Upper lobe of right lung (tissue), 1 donor: ENCODE data around the gene SCEL. TPM values are rescaled to one million over a fixed set of nuclear protein-coding genes. Genes with fewer than 3 reads are reported as not detected.
"Not testable (repeated sequence)": the region's sequence is repeated elsewhere in the genome, so short reads cannot be mapped to it uniquely, and the experiment has no call there.

Source experiments
- ATAC-seq: fragments of 200-7000 bp; cut with Tn5 transposase; one replicate; pipeline ENCODE4 v1.9.1; 2020; ENCODE audit warnings: mild to moderate bottlenecking, moderate library complexity
- DNase-seq: peaks from one replicate; pipeline ENCODE4 v3.0.0-alpha.2; 2020
- H3K27ac ChIP-seq: fragments of 200-600 bp; one replicate; pipeline ENCODE4 v1.8.0; 2022
- H3K27me3 ChIP-seq: fragments of 200-600 bp; one replicate; pipeline ENCODE4 v1.8.0; 2022; ENCODE audit warnings: mild to moderate bottlenecking
- H3K36me3 ChIP-seq: fragments of 200-600 bp; one replicate; pipeline ENCODE4 v1.8.0; 2022
- H3K4me1 ChIP-seq: fragments of 200-600 bp; one replicate; pipeline ENCODE4 v1.8.0; 2022
- H3K4me3 ChIP-seq: fragments of 200-600 bp; one replicate; pipeline ENCODE4 v1.8.0; 2022; ENCODE audit warnings: mild to moderate bottlenecking
- H3K9me3 ChIP-seq: fragments of 200-600 bp; one replicate; pipeline ENCODE4 v1.8.0; 2022
- intact Hi-C: fragments of 100-400 bp; cut with DNase I; formaldehyde crosslinking; loops from one replicate; pipeline ENCODE4 v1.11.0; 2022
- total RNA-seq: library from RNA; stranded (reverse); fragmentation: NEBNext Ultra II Directional; extraction: Animal tissue kit (Norgen Biotek cat#: 25700); gene quantifications from one replicate; pipeline ENCODE4 v1.2.1, GENCODE V29; 2021
- TF ChIP-seq, protein P1 (sequence below): fragments of 200-600 bp; IDR thresholded peaks from one replicate; pipeline ENCODE4 v1.8.0; 2022; ENCODE audit warnings: antibody characterized with exemption
- donor health status: DM: no; HTN: yes; CAD: no; lungs with severe emphysema.

Gene SCEL
- total RNA-seq, 1 donor from 2014 or later = 109 TPM

DNA sequence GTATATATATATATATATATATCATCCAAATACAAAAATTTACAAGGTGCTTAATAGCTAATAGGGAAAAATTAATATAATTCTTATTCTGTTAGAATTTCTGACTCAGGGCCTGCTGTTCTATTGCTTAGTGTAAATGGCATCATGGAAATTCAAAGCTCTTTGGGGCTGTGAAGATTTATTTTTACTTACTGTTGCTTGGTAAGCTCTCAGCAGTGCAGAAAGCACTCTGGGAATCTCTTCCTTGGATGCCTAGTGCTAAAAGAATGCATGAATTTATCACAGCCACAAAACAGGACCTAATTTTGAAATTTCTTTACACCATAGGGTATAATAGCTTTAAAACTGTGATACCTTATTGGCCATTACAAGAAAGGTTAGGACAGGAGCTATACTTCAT lies 92.7 kb downstream of the SCEL start:
- intact Hi-C loops = no loop called here
- Histone ChIP-seq H3K27ac (no peak overlapping the region), H3K9me3 (no peaks in the 10 kb centered on the region), H3K4me3 (no peak overlapping the region), H3K4me1 (no peaks in the 10 kb centered on the region), H3K36me3 (no peaks in the 10 kb centered on the region), H3K27me3 (no peaks in the 10 kb centered on the region)
- DNase-seq (no peak), ATAC-seq (no peak)
- TF ChIP-seq, protein P1, sequence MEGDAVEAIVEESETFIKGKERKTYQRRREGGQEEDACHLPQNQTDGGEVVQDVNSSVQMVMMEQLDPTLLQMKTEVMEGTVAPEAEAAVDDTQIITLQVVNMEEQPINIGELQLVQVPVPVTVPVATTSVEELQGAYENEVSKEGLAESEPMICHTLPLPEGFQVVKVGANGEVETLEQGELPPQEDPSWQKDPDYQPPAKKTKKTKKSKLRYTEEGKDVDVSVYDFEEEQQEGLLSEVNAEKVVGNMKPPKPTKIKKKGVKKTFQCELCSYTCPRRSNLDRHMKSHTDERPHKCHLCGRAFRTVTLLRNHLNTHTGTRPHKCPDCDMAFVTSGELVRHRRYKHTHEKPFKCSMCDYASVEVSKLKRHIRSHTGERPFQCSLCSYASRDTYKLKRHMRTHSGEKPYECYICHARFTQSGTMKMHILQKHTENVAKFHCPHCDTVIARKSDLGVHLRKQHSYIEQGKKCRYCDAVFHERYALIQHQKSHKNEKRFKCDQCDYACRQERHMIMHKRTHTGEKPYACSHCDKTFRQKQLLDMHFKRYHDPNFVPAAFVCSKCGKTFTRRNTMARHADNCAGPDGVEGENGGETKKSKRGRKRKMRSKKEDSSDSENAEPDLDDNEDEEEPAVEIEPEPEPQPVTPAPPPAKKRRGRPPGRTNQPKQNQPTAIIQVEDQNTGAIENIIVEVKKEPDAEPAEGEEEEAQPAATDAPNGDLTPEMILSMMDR = no peak

DNA sequence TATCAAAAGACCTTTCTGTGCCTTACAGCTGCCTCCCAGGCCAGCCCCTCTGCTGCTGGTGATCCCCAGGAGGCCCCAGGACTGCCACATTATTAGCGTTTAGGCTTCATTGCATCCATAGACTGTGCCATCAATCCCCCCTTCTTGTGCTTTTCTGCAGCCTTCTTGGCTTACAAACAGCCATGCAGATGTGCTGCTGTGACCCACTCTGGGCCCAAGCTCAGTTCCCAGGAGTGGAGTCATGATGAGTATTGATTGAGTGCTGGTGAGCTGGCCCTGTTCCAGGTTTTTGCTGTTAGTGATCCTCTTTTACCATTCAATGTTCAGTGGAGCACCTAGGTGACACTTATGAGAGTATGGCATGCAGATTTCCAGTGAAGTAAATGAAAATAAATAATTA lies 102.1 kb downstream of the SCEL start:
- DNase-seq (no peak), ATAC-seq (no peak)
- intact Hi-C loops = no loop called here
- Histone ChIP-seq H3K36me3 (no peaks in the 10 kb centered on the region), H3K9me3 (no peaks in the 10 kb centered on the region), H3K27me3 (no peaks in the 10 kb centered on the region), H3K27ac (no peak overlapping the region), H3K4me3 (no peak overlapping the region), H3K4me1 (no peaks in the 10 kb centered on the region)
- TF ChIP-seq, protein P1 = no peak

DNA sequence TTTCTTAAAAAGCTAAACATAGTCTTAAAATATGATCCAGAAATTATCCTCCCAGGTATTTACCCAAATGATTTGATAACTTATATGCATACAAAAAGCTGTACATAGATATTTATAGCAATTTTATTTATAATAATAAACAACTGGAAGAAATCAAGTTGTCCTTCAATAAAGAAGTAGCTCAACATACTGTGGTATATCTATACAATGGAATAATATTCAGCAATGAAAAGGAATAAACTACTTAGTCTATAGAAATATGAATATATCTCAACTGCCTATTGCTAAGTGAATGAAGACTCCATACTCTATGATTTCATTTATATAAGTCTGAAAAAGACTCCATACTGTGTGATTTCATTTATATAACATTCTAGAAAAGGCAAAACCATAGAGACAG lies 114.9 kb downstream of the SCEL start:
- Histone ChIP-seq H3K27me3 (no peaks in the 10 kb centered on the region), H3K36me3 (no peaks in the 10 kb centered on the region), H3K4me1 (no peaks in the 10 kb centered on the region), H3K27ac (no peak overlapping the region), H3K9me3 (no peaks in the 10 kb centered on the region), H3K4me3 (no peak overlapping the region)
- DNase-seq = no peak
- intact Hi-C loops = no loop called here
- ATAC-seq = no peak
- TF ChIP-seq, protein P1 = no peak

DNA sequence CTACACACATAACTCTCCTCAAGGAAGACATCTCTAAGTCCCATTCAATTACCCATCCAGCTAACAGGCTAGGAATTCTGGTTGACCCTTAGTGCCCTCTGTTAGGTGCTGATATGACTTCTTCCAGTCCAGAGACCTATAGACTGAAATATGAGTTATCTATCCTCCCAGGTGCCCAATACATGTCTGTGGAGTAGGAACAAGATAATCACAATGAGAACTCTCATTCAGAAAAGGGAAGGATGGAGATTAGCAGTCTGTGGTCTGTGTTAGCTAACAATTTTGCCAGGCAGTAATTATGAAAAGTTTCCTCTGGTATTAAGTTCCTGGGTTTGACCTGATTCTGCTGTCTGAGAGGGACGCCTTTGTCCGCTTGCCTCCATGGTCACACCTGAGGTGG lies 117.8 kb downstream of the SCEL start:
- intact Hi-C loops = no loop called here
- TF ChIP-seq, protein P1 = no peak

DNA sequence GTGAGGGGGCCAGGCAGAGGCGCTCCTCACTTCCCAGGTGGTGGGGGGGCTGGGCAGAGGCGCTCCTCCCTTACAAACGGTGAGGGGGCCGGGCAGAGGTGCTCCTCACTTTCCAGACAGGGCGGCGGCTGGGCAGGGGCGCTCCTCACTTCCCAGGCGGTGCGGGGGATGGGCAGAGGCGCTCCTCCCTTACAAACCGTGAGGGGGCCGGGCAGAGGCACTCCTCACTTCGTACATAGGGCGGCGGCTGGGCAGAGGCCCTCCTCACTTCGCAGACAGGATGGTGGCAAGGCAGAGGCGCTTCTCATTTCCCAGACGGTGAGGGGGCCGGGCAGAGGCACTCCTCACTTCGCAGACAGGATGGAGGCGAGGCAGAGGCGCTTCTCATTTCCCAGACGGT lies 124.5 kb downstream of the SCEL start:
- not testable (repeated sequence) for DNase-seq, ATAC-seq

More for the DNA sequence above, 117.8 kb downstream of the SCEL start:
- no peaks in the 10 kb centered on the region for H3K27me3 ChIP-seq
- DNase-seq = no peak
- no peak overlapping the region for H3K27ac ChIP-seq
- ATAC-seq = no peak
- no peaks in the 10 kb centered on the region for H3K36me3 ChIP-seq
- no peaks in the 10 kb centered on the region for H3K9me3 ChIP-seq
- no peaks in the 10 kb centered on the region for H3K4me1 ChIP-seq
- H3K4me3 ChIP-seq = no peak overlapping the region

DNA sequence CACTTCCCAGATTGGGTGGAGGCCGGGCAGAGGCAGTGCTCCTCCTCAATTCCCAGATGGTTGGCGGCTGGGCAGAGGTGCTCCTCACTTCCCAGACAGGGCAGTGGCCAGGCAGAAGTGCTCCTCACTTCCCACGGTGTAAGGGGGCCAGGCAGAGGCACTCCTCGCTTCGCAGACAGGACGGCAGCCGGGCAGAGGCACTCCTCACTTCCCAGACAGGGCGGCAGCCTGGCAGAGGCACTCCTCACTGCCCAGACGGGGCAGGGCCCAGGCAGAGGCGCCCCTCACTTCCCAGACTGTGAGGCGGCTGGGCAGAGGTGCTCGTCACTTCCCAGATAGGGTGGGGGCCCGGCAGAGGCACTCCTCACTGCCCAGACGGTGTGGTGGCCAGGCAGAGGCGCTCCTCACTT lies 125.3 kb downstream of the SCEL start:
- H3K27ac ChIP-seq = no peak overlapping the region
- TF ChIP-seq, protein P1 = no peak
- ATAC-seq (no peak), DNase-seq (no peak)
- no peaks in the 10 kb centered on the region for H3K9me3 ChIP-seq
- no peak overlapping the region for H3K4me3 ChIP-seq
- intact Hi-C loops = no loop called here
- no peaks in the 10 kb centered on the region for H3K36me3 ChIP-seq
- no peaks in the 10 kb centered on the region for H3K27me3 ChIP-seq
- H3K4me1 ChIP-seq = no peaks in the 10 kb centered on the region

More for the DNA sequence above, 124.5 kb downstream of the SCEL start:
- intact Hi-C loops, H3K9me3 ChIP-seq, H3K4me3 ChIP-seq, H3K27ac ChIP-seq, H3K27me3 ChIP-seq, H3K36me3 ChIP-seq, H3K4me1 ChIP-seq: not testable (repeated sequence)

DNA sequence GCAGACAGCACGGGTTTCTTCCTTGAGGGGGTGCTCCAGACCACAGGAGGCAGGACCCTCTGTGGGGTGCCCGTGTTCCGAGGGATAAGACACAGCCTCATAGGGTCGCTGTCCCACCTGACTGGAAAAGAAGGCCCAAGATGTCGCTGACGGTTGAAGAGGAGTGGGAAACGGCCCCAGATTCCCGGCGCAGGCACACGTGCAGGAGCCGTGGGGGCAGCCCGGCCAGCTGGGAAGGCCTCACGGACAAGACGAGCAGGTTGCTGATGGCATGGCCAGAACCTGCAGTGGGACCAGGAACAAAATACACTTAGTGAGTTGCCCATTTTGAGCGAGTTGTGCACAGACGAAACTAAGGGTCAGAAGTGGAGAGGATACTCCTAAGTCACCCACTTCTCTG lies 126.8 kb downstream of the SCEL start:
- intact Hi-C loops, H3K4me3 ChIP-seq, DNase-seq, H3K9me3 ChIP-seq, H3K36me3 ChIP-seq, H3K27me3 ChIP-seq, H3K4me1 ChIP-seq, H3K27ac ChIP-seq, ATAC-seq: not testable (repeated sequence)

DNA sequence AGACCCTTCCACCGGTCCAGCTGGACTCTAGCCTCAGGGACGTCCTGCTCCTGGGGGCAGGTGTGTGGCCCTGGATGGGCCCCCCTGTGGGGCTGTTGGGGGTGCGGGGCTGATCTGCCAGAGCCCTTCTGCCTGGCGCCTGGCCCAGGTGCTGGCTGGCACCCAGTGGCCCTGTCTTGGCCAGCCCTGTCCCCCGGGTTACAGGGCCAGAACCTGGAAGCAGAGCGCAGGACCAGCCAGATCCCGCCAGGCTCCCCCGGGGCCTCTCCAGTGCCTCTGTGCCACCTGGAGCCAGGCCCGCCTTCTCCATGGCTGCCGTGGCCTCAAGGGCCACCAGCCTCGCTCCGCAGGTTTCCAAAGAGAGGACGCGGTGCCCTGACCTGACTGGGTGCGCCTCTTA lies 127.3 kb downstream of the SCEL start:
- H3K4me1 ChIP-seq, ATAC-seq, H3K36me3 ChIP-seq, DNase-seq, H3K4me3 ChIP-seq, intact Hi-C loops, H3K27me3 ChIP-seq, H3K27ac ChIP-seq, H3K9me3 ChIP-seq: not testable (repeated sequence)
